ENCODE measurements around the gene UFL1. TPM values are rescaled to one million over a fixed set of nuclear protein-coding genes. Genes with fewer than 3 reads are reported as not detected.
A peak's percentile ranks its signal among the peaks of the same experiment; 100 is the strongest.

Gene UFL1
- total RNA-seq, 6 experiments from 2014 or later, result 15.1 to 17.5 (median 15.9) TPM

- WGBS (ENCODE audit: insufficient coverage, low coverage, low lambda C conversion rate, missing lambda C conversion rate), result 15% methylated on average over 3 of the region's 3 CpGs
- Histone ChIP-seq H3K27ac (no peak within 1 kb of the TSS), H3K9me3 (no peaks in the 10 kb centered on the region), H3K4me1 (no peaks in the 10 kb centered on the region), H3K36me3 (no peaks in the 10 kb centered on the region), H3K4me3 (no peak within 1 kb of the TSS), H3K27me3 (no peaks in the 10 kb centered on the region)
- intact Hi-C loops (cut with DNase I), result no loop called here
- no peak for ATAC-seq
- no peak for TF ChIP-seq CTCF (IDR thresholded peaks at IDR 0.05)
- no peak for TF ChIP-seq POLR2A (IDR thresholded peaks at IDR 0.05)
- DNase-seq, result no peak
Observed at GRCh38 chr6:96562886-96563285, 41.3 kb downstream of the UFL1 start, which contains the start of gene FHL5. Gene FHL5 (plus strand): TSS chr6:96563128. CDS start chr6:96603614, 40,486 bp downstream.

- H3K9me3 ChIP-seq, result no peaks in the 10 kb centered on the region
- no peak for DNase-seq
- ATAC-seq, result no peak
- no peaks in the 10 kb centered on the region for H3K4me1 ChIP-seq
- H3K4me3 ChIP-seq, result no peak overlapping the region
- no peaks in the 10 kb centered on the region for H3K27me3 ChIP-seq
- intact Hi-C loops (cut with DNase I), result no loop called here
- H3K36me3 ChIP-seq, result no peaks in the 10 kb centered on the region
- H3K27ac ChIP-seq, result no peak overlapping the region
- TF ChIP-seq POLR2A (IDR thresholded peaks at IDR 0.05), result no peak
Observed at GRCh38 chr6:96563853-96564252, 42.2 kb downstream of the UFL1 start.

GRCh38 chr6:96570053-96570452, 48.4 kb downstream of the UFL1 start:
- no peak for ATAC-seq
- DNase-seq, result no peak
- Histone ChIP-seq H3K27ac (no peak overlapping the region), H3K4me3 (no peak overlapping the region), H3K4me1 (no peaks in the 10 kb centered on the region), H3K27me3 (no peaks in the 10 kb centered on the region), H3K36me3 (no peaks in the 10 kb centered on the region), H3K9me3 (peaks cover 0 to 5% (median 0%) of the 10 kb centered on the region in 4 donors)
- no peak for TF ChIP-seq CTCF (IDR thresholded peaks at IDR 0.05)
- no peak for TF ChIP-seq POLR2A (IDR thresholded peaks at IDR 0.05)
- intact Hi-C loops (cut with DNase I), result no loop called here
- WGBS (ENCODE audit: insufficient coverage, low coverage, low lambda C conversion rate, missing lambda C conversion rate), result 31% methylated on average over 2 of the region's 2 CpGs

DNA sequence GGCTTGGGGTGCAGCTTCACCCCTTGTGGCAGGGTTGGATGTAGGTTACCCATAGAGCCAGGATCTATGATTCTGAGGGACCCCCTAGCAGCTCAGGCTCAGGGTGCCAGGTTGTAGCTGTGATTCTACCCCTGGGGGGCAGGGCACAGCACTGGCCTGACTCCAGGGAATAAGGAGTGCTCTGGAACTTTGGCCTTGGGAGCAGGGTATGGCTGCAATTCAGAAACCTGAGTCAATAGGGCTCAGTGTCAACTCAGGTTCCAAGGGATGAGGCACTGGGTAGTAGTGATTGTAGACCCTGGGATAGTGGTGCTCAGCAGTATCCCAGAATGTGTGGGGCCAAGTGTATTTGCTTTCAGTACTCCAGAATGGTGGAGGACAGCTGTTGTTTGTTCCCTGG, 49.9 kb downstream of the UFL1 start:
- intact Hi-C loops (cut with DNase I), result no loop called here
- DNase-seq, result peak in 1 of 3 donors; percentile 47
- no peaks in the 10 kb centered on the region for H3K27me3 ChIP-seq
- H3K27ac ChIP-seq, result no peak overlapping the region
- peak in 3 of 4 donors; percentile 38 to 67 (median 38) for ATAC-seq
- no peaks in the 10 kb centered on the region for H3K4me1 ChIP-seq
- no peaks in the 10 kb centered on the region for H3K36me3 ChIP-seq
- H3K4me3 ChIP-seq, result no peak overlapping the region
- peaks cover 0 to 5% (median 0%) of the 10 kb centered on the region in 4 donors for H3K9me3 ChIP-seq
- TF ChIP-seq POLR2A (IDR thresholded peaks at IDR 0.05), result no peak
- TF ChIP-seq CTCF (IDR thresholded peaks at IDR 0.05), result no peak

- Histone ChIP-seq H3K36me3 (no peaks in the 10 kb centered on the region), H3K4me3 (no peak overlapping the region), H3K27me3 (no peaks in the 10 kb centered on the region), H3K9me3 (peaks cover 0 to 5% (median 0%) of the 10 kb centered on the region in 4 donors), H3K27ac (no peak overlapping the region), H3K4me1 (no peaks in the 10 kb centered on the region)
- ATAC-seq (no peak), DNase-seq (no peak)
- intact Hi-C loops (cut with DNase I), result no loop called here
- WGBS (ENCODE audit: insufficient coverage, low coverage, low lambda C conversion rate, missing lambda C conversion rate), result 69% methylated on average over 3 of the region's 3 CpGs
- TF ChIP-seq CTCF (IDR thresholded peaks at IDR 0.05), result no peak
- TF ChIP-seq POLR2A (IDR thresholded peaks at IDR 0.05), result no peak
Observed at GRCh38 chr6:96575359-96575758, 53.8 kb downstream of the UFL1 start.

All from right lobe of liver (tissue), 6 donors.